ENCODE results near the gene TRAPPC3L. TPM values are rescaled to one million over a fixed set of nuclear protein-coding genes. Genes with fewer than 3 reads are reported as not detected.

The TRAPPC3L gene
- total RNA-seq, 2 donors from 2014 or later, result not detected

DNA sequence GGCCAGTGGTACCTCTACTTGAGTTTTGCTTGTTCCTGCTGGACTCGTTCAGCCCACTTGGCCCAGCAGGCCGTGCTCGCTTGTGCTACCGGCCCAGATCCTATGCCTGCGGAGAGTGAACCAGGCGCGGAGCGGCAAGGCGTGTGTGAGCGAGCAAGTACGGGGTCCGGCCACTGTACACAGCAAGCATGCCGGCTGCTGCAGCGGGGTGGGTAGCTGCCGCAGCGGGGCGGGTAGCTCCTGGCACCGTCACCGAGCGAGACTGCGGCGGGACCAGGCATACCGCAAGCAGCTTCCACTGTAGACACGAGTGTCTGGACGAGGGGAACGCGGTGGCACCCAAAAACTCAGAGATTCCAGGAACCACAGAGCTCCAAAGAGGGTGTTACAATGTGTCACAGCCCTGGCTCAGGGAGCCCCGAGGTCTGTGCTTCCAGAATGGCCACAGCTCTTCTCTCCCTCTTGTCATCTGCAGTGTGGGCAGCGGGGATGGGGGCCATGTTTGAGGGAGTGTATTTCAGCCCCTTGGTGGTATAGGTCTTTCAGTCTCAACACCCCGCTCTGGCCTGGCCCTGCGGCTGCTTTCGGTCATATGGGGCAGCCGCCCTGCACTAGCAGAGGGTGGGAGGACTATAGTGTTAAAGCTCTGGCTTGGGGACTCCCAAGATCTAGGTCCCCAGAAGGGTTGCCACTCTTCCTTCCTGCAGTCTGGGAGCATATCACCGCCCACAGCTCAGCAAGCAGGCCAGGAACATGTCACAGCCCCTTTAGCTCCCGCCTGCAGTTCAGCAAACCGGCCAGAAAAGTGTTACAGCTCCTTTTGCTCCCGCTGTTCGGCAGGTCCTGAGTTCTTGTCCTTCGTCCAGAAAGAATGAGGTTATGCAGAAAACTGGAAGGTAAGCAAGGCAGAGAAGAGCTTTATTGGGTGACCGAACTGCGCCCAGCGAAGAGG, 19.7 kb upstream of the TRAPPC3L start:
- 44 to 46% methylated on average over 28 to 42 of the region's 42 CpGs for WGBS, 2 donors
- DNase-seq, result peak; percentile 3 to 25 (median 15)
- no peaks in the 10 kb centered on the region for H3K36me3 ChIP-seq (replicated peaks in 1 of 2; ENCODE audit: insufficient read depth in 1 of 2, low read depth in 2 of 2)
- H3K9me3 ChIP-seq, result no peaks in the 10 kb centered on the region
- peaks cover 10% of the 10 kb centered on the region for H3K4me1 ChIP-seq
- intact Hi-C loops (cut with DNase I), result loop anchor here (5.0 kb wide), 1 partner anchor 293 kb away; no protein-coding TSS in a partner anchor
- H3K27me3 ChIP-seq, result peaks cover 0 to 3% of the 10 kb centered on the region in 2 donors
- TF ChIP-seq, protein P1, sequence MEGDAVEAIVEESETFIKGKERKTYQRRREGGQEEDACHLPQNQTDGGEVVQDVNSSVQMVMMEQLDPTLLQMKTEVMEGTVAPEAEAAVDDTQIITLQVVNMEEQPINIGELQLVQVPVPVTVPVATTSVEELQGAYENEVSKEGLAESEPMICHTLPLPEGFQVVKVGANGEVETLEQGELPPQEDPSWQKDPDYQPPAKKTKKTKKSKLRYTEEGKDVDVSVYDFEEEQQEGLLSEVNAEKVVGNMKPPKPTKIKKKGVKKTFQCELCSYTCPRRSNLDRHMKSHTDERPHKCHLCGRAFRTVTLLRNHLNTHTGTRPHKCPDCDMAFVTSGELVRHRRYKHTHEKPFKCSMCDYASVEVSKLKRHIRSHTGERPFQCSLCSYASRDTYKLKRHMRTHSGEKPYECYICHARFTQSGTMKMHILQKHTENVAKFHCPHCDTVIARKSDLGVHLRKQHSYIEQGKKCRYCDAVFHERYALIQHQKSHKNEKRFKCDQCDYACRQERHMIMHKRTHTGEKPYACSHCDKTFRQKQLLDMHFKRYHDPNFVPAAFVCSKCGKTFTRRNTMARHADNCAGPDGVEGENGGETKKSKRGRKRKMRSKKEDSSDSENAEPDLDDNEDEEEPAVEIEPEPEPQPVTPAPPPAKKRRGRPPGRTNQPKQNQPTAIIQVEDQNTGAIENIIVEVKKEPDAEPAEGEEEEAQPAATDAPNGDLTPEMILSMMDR (IDR thresholded peaks at IDR 0.05), result no peak
- no peak for TF ChIP-seq POLR2A (IDR thresholded peaks at IDR 0.05)
- H3K4me3 ChIP-seq, result no peak overlapping the region
- H3K27ac ChIP-seq, result no peak overlapping the region
- ATAC-seq, result peak; percentile 28

DNA sequence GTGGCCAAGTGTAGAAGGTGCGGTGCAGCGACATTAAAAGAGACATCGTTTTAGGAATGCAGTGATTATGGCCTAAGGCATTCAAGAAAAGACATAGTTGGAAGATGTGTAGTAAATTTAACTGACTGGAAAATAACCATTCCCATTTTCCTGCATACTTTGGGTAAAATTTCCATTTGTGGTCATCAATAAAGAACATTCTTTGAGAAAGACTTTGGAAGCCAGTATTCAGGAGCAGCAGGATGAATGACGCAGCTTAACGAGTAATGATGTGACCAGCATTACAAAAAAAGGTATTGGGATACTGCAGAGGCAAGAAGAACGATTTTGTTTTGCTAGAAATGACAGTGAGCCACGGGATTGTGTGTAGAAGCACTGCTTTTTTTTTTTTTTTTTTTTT, 18.8 kb upstream of the TRAPPC3L start:
- ATAC-seq, result no peak
- Histone ChIP-seq H3K27ac (no peak overlapping the region), H3K9me3 (no peaks in the 10 kb centered on the region), H3K4me1 (peaks cover 5% of the 10 kb centered on the region), H3K4me3 (no peak overlapping the region), H3K36me3 (replicated peaks in 1 of 2; ENCODE audit: insufficient read depth in 1 of 2, low read depth in 2 of 2) (no peaks in the 10 kb centered on the region), H3K27me3 (peaks cover 0 to 3% of the 10 kb centered on the region in 2 donors)
- TF ChIP-seq, protein P1 (IDR thresholded peaks at IDR 0.05), result no peak
- TF ChIP-seq POLR2A (IDR thresholded peaks at IDR 0.05), result no peak
- intact Hi-C loops (cut with DNase I), result no loop called here
- WGBS, 2 donors, result 75 to 77% methylated on average over 7 of the region's 7 CpGs
- no peak for DNase-seq

DNA sequence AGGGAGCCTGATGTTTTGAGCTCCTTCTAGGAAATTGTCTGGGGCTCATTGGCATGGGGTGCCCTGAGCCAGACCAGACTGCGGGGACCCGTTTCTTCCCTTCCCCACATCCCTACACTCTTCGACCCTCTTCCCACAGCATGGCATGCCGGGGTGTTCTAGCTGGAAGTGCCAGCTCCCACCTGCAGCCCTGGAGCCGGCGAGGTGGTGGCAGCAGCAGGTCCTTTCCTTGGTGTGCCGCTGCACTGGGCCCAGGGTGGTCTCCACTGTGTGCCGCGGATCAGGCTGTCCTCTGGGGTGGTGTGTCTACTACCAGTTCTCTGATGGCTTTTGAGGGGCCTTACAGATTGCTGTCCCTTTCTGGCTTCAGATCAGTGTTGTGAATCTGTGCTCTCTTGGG, 18.3 kb upstream of the TRAPPC3L start:
- Histone ChIP-seq H3K4me3 (no peak overlapping the region), H3K27ac (no peak overlapping the region), H3K27me3 (peaks cover 0 to 3% of the 10 kb centered on the region in 2 donors), H3K4me1 (peaks cover 5% of the 10 kb centered on the region), H3K36me3 (replicated peaks in 1 of 2; ENCODE audit: insufficient read depth in 1 of 2, low read depth in 2 of 2) (no peaks in the 10 kb centered on the region), H3K9me3 (no peaks in the 10 kb centered on the region)
- TF ChIP-seq POLR2A (IDR thresholded peaks at IDR 0.05), result no peak
- TF ChIP-seq, protein P1 (IDR thresholded peaks at IDR 0.05), result no peak
- ATAC-seq (no peak), DNase-seq (no peak)
- intact Hi-C loops (cut with DNase I), result no loop called here
- WGBS, 2 donors, result 69 to 91% methylated on average over 6 to 9 of the region's 9 CpGs

DNA sequence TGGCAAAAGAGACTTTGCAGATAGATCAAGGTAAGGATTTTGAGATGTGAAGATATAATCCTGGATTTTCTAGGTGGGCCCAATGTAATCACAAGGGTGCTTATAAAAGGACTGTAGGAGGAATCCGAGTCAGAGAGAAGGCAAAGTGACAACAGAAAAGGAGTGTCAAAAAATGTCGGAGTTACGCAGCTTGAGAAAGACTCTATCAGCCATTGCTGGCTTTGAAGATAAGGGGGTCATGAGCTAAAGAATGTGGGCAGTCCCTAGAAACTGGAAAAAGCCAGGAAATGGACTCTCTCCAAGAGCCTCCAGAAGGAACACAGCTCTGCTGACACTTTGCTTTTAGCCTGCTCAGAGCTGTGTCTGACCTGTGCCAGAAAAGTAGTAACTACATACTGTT, 17.1 kb upstream of the TRAPPC3L start:
- Histone ChIP-seq H3K4me1 (peaks cover 5% of the 10 kb centered on the region), H3K27ac (no peak overlapping the region), H3K27me3 (peaks cover 0 to 3% of the 10 kb centered on the region in 2 donors), H3K9me3 (no peaks in the 10 kb centered on the region), H3K36me3 (replicated peaks in 1 of 2; ENCODE audit: insufficient read depth in 1 of 2, low read depth in 2 of 2) (no peaks in the 10 kb centered on the region), H3K4me3 (no peak overlapping the region)
- DNase-seq, result no peak
- no peak for ATAC-seq
- WGBS, 2 donors, result 38 to 39% methylated on average over 3 of the region's 3 CpGs
- no peak for TF ChIP-seq POLR2A (IDR thresholded peaks at IDR 0.05)
- TF ChIP-seq, protein P1 (IDR thresholded peaks at IDR 0.05), result no peak
- intact Hi-C loops (cut with DNase I), result no loop called here

All from body of pancreas (tissue), 4 donors.